ENCODE measurements around the gene SLC30A4.
"Not testable (repeated sequence)": the region's sequence is repeated elsewhere in the genome, so short reads cannot be mapped to it uniquely, and the experiment has no call there.

SLC30A4 gene

GRCh38 chr15:45521596-45522327 is 793 bp downstream of the SLC30A4 start:
- Histone ChIP-seq H3K36me3 (ENCODE audit: low read depth) (no peaks in the 10 kb centered on the region), H3K27me3 (ENCODE audit: insufficient read depth, poor library complexity, severe bottlenecking) (no peaks in the 10 kb centered on the region), H3K4me3 (ENCODE audit: severe bottlenecking) (peak overlapping the region; percentile 62), H3K4me1 (ENCODE audit: insufficient read depth, poor library complexity, severe bottlenecking) (peaks cover 10% of the 10 kb centered on the region), H3K27ac (ENCODE audit: poor library complexity, severe bottlenecking) (peak overlapping the region; percentile 23), H3K9me3 (ENCODE audit: severe bottlenecking) (no peaks in the 10 kb centered on the region)
- no peak for TF ChIP-seq CTCF (IDR thresholded peaks at IDR 0.05; ENCODE audit: poor library complexity, severe bottlenecking)
- ATAC-seq (ENCODE audit: low read depth) (peak; percentile 17), DNase-seq (ENCODE audit: low spot score) (no peak)

DNA sequence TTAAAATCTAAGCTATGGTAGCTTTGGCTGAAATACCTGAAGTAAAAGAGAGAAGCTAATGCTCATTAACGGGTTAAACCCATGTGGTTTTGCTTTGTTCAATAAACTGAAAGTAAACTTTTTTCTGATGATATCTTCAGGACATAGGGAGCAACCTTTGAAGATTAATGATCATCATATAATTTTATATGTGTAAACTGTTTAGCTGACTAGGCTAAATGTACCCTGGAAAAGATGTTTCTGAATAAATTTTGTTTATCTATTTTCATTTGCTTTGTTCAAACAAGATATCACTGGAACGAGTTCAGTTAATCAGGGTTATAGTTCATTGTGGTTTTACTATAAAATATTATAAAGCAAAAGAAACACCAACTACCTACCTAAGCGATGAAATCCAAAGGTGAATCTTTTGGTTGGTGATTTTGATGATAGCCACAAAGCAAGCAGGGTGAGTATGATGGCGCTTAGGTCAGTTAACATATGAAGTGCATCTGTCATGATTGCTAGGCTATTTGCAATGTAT is 11.7 kb downstream of the SLC30A4 start:
- no peaks in the 10 kb centered on the region for H3K4me1 ChIP-seq (ENCODE audit: insufficient read depth, poor library complexity, severe bottlenecking)
- H3K4me3 ChIP-seq (ENCODE audit: severe bottlenecking) = no peak overlapping the region
- DNase-seq (ENCODE audit: low spot score) (no peak), ATAC-seq (ENCODE audit: low read depth) (no peak)
- no peak overlapping the region for H3K27ac ChIP-seq (ENCODE audit: poor library complexity, severe bottlenecking)
- TF ChIP-seq CTCF (IDR thresholded peaks at IDR 0.05; ENCODE audit: poor library complexity, severe bottlenecking) = no peak
- no peaks in the 10 kb centered on the region for H3K9me3 ChIP-seq (ENCODE audit: severe bottlenecking)
- peaks cover 12% of the 10 kb centered on the region; the same call in 1 of the 2 replicates for H3K36me3 ChIP-seq (ENCODE audit: low read depth)
- H3K27me3 ChIP-seq (ENCODE audit: insufficient read depth, poor library complexity, severe bottlenecking) = no peaks in the 10 kb centered on the region

- not testable (repeated sequence) for H3K4me1 ChIP-seq (ENCODE audit: insufficient read depth, poor library complexity, severe bottlenecking)
Observed at GRCh38 chr15:45507143-45507542, 15.4 kb downstream of the SLC30A4 start.

DNA sequence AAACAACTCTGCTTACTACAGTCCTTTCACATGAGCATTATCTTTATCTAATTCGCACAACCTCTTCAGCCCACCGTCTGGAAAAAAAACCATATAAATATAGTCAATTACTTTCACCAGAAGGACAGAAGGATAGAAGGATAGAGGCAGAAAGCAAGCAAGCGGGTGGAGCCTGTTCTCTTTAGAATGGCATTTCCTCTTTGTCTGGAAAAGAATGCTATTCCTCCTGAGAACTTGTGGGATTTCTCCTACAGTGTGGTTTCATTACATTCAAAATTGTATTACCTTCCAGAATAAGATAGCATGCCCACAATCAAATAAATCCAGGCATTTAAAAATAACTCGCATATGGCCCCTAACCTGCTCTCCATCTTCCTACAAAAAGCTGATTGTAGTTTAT is 23.1 kb downstream of the SLC30A4 start:
- ATAC-seq (ENCODE audit: low read depth) = no peak
- Histone ChIP-seq H3K27ac (ENCODE audit: poor library complexity, severe bottlenecking) (no peak overlapping the region), H3K9me3 (ENCODE audit: severe bottlenecking) (no peaks in the 10 kb centered on the region), H3K27me3 (ENCODE audit: insufficient read depth, poor library complexity, severe bottlenecking) (no peaks in the 10 kb centered on the region), H3K4me1 (ENCODE audit: insufficient read depth, poor library complexity, severe bottlenecking) (peaks cover 4% of the 10 kb centered on the region), H3K4me3 (ENCODE audit: severe bottlenecking) (no peak overlapping the region), H3K36me3 (ENCODE audit: low read depth) (no peaks in the 10 kb centered on the region; the same call in 1 of the 2 replicates)
- no peak for TF ChIP-seq CTCF (IDR thresholded peaks at IDR 0.05; ENCODE audit: poor library complexity, severe bottlenecking)
- no peak for DNase-seq (ENCODE audit: low spot score)

More at GRCh38 chr15:45507143-45507542, 15.4 kb downstream of the SLC30A4 start:
- ATAC-seq (ENCODE audit: low read depth); H3K9me3 ChIP-seq (ENCODE audit: severe bottlenecking); DNase-seq (ENCODE audit: low spot score); H3K27ac ChIP-seq (ENCODE audit: poor library complexity, severe bottlenecking); H3K27me3 ChIP-seq (ENCODE audit: insufficient read depth, poor library complexity, severe bottlenecking); H3K4me3 ChIP-seq (ENCODE audit: severe bottlenecking): not testable (repeated sequence)
- H3K36me3 ChIP-seq (ENCODE audit: low read depth) = peaks cover 12% of the 10 kb centered on the region; the same call in 1 of the 2 replicates

GRCh38 chr15:45498701-45499100 is 23.9 kb downstream of the SLC30A4 start:
- Histone ChIP-seq H3K27ac (ENCODE audit: poor library complexity, severe bottlenecking) (no peak overlapping the region), H3K36me3 (ENCODE audit: low read depth) (no peaks in the 10 kb centered on the region; the same call in 1 of the 2 replicates), H3K4me3 (ENCODE audit: severe bottlenecking) (no peak overlapping the region), H3K27me3 (ENCODE audit: insufficient read depth, poor library complexity, severe bottlenecking) (no peaks in the 10 kb centered on the region), H3K9me3 (ENCODE audit: severe bottlenecking) (no peaks in the 10 kb centered on the region), H3K4me1 (ENCODE audit: insufficient read depth, poor library complexity, severe bottlenecking) (peaks cover 4% of the 10 kb centered on the region)
- DNase-seq (ENCODE audit: low spot score) (no peak), ATAC-seq (ENCODE audit: low read depth) (no peak)
- TF ChIP-seq CTCF (IDR thresholded peaks at IDR 0.05; ENCODE audit: poor library complexity, severe bottlenecking) = no peak
